ENCODE data around the gene CLASP1.

- TF ChIP-seq CTCF (IDR thresholded peaks at IDR 0.05): peak in 1 of 3 experiments; percentile 20
- TF ChIP-seq POLR2A (IDR thresholded peaks at IDR 0.05): no peak
- TF ChIP-seq POLR2AphosphoS5 (IDR thresholded peaks at IDR 0.05; ENCODE audit: insufficient read depth in 1 of 2, low read depth in 1 of 2): no peak
Measured at GRCh38 chr2:121689356-121689755, 40.1 kb upstream of the CLASP1 start.

Measured in vagina (tissue), 2 donors.